HG03342 (cell line): Measurements from ENCODE around the gene SPEM1.

Experiments
- ATAC-seq: cut with Tn5 transposase; IDR thresholded peaks from one replicate; pipeline ENCODE4 v1.9.1; 2021; ENCODE audit warnings: mild to moderate bottlenecking, moderate library complexity; ENCODE audit not compliant: unreplicated experiment

Gene SPEM1

DNA sequence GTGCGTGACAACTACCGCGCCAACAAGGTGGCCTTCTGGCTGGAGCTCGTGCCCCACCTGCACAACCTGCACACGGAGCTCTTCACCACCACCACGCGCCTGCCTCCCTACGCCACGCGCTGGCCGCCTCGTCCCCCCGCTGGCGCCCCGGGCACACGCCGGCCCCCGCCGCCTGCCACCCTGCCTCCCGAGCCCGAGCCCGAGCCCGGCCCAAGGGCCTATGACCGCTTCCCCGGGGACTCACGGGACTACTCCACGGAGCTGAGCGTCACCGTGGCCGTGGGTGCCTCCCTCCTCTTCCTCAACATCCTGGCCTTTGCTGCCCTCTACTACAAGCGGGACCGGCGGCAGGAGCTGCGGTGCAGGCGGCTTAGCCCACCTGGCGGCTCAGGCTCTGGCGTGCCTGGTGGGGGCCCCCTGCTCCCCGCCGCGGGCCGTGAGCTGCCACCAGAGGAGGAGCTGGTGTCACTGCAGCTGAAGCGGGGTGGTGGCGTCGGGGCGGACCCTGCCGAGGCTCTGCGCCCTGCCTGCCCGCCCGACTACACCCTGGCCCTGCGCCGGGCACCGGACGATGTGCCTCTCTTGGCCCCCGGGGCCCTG is 3.0 kb upstream of the SPEM1 start:
- no peak for ATAC-seq

DNA sequence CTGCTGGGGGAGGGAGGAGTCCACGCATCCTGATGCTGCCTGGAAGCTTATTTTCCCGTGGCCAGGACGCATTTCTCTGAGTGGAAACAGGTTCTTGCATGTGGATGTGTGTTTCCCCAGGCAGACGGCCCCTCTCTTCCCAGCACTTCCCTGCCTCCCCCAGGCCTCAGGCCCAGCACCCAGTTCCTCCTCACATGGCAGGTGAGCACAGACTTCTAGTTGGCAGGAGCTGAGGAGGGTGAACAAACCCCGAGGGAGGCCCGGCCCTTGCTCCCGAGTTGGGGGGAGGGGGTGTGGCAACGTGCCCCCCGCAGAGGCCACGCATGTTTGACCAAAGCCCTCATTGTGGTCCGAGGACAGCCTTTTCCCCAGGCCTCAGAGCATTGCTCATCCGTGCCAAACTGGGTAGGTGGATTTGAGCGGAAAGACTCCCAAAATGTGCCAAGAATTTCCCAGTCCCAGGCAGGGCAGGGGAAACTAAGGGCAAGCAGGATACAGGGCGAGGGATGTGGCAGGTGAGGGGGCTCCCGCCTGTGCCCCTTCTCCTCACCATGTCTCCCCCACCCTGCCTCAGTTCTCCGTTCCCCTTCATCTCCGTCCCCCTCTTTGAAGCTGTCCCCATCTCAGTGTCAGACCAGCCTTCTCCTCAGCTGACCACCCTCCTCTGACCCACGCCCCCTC is 1.5 kb upstream of the SPEM1 start:
- no peak for ATAC-seq

DNA sequence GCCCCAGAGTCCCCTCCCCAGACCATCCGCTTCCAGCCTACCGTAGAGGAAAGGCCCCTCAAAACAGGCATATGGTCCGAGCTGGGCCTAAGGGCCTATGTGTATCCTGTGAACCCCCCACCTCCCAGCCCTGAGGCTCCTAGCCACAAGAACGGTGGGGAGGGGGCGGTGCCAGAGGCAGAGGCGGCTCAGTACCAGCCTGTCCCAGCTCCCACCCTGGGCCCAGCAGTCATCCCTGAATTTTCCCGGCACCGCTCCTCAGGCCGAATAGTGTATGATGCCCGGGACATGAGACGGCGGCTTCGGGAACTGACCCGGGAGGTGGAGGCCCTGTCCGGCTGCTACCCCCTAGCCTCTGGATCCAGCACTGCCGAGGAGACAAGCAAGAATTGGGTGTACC is 1.1 kb downstream of the SPEM1 start:
- ATAC-seq: no peak

DNA sequence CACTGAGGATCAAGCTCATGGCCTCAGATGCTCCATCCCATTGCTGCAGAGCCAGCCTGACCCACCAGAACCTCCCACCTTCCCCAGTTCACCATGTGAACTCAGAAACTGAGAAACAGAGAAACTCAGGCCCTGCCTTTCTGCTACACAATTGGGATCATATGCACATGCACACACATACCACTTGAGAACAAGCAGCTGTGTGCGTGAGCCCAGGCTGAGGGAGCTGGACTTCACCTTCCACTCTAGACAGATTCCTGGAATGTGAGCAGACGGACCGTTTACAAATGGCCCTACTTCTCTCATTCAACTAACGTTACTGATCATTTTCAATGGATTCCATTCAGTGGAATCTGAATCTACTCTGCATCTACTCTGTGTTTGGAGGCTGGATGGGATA is 3.6 kb downstream of the SPEM1 start:
- no peak for ATAC-seq

DNA sequence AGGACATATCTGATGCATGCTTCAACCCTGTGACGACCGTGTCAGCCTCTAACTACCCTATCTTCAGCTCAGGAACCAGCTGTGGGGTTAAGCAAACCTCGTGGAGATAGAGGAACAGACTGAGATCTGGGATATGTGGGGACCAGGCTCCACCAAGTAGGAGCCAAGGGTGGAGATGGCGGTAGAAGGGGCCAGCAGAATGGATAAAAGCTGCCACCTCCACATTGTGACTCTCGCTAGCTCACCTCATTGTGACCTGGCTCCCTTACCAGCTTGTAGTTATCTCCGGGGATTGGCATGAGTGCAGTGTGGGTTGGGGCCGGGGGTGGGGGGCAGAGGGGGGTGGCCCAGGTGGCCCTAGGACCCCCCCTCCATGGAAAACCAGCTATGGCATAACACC is 5.2 kb downstream of the SPEM1 start, which contains the start of gene SPEM2:
TSS of gene SPEM2 (plus strand) at position 301 of the 400 bp plus-strand sequence. CDS start at position 374, 73 bp downstream.
- ATAC-seq: no peak

DNA sequence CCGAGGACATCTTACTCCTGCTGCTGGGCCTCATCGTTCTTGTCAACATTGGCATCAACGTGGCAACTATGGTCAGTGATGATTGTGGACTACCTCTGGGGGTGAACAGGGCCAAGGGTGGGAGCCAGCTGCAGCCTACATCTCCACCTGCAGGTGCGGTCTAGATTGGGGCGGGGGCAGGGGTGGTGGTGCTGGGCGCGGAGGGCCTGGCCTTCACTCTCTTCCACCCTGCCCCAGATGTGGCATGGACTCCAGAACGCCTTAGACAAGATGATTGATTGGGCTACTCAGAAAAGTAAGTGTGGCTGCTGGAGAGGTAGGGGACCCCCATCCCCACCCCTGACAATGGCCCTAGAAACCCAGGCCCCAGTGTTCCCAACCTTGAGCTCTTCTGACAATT is 5.6 kb downstream of the SPEM1 start:
- no peak for ATAC-seq

DNA sequence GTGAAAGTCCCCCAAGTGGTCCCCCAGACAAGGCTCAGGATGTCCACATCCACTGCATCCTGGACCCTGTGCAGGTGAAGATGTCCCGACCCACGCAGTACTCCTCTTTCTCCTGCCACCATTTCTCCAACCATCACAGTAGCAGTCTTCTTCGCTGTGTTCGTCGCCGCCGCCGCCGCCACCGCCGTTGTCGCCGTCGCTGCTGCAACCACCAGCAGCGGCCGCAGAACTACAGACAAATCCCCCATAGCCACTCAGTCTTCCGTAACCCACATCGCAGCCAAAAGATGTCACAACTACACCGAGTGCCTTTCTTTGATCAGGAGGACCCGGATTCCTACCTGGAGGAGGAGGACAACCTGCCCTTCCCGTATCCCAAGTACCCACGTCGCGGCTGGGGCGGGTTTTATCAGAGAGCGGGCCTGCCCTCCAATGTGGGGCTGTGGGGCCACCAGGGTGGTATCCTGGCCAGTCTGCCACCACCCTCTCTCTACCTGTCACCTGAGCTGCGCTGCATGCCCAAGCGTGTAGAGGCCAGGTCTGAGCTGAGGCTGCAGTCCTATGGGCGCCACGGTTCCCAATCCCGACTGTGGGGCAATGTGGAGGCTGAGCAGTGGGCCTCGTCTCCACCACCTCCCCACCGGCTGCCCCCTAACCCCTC is 6.2 kb downstream of the SPEM1 start:
- ATAC-seq: no peak

DNA sequence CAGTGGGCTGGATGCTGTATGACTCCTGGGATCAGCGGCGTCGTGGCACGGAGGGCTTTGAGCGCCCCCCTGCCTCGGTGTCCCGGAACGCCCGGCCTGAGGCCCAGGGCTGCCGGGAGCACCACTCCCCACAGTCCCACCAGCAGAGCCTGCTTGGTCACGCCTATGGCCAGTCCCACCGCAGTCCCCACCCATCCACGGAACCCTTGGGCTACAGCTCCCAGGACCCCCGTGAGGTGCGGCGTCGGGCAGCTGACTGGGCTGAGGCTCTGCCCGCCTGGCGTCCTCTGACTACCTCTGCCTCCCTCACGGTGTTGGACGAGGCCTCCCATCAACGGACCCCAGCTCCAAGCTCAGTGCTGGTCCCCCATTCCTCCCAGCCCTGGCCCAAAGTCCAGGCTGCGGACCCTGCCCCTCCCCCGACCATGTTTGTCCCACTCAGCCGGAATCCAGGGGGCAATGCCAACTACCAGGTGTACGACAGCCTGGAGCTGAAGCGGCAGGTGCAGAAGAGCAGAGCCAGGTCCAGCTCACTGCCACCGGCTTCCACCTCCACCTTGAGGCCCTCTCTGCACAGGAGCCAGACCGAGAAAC is 6.9 kb downstream of the SPEM1 start:
- no peak for ATAC-seq

DNA sequence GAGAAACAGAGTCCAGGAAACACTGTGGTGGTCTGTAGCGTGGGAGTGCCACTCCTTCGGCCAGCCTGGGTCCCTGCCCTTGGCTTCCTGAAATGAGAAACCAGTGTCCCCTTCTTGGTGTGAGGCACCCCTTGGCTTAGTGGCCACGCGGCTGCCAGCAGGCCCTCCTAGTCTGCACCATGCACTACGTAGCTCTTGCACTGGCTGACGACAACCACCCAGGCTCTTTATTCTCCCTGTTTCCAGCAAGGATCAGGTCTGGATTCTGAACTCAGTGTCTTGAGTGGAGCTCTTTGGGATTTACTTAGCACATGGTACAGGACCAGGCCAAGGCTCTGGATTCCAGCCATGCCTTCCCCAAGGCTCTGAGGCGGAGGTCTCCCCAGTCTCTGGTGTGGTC is 7.4 kb downstream of the SPEM1 start:
- ATAC-seq: no peak

DNA sequence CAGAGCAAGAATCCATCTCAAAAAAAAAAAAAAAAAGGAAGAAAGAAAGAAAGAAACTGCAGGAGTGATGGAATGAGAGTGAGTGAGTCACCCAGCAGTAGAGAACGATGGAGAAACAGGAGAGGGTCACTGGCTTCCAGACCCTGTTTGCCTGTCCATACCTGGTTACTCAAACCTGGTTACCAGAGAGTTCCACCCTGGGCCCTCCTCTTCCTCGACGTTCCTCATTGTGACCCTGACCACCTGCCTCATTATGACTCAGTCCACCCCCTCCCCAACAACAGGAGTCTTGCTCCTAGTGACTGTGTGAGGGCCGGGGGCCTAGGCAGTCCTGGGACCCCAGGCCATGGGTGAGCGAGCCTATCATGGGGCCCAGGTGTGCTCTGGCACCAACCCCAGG is 8.4 kb downstream of the SPEM1 start, which contains the start of gene SPEM3:
TSS of gene SPEM3 (plus strand) at position 301 of the 400 bp plus-strand sequence. CDS start at position 347, 46 bp downstream.
- ATAC-seq: no peak

DNA sequence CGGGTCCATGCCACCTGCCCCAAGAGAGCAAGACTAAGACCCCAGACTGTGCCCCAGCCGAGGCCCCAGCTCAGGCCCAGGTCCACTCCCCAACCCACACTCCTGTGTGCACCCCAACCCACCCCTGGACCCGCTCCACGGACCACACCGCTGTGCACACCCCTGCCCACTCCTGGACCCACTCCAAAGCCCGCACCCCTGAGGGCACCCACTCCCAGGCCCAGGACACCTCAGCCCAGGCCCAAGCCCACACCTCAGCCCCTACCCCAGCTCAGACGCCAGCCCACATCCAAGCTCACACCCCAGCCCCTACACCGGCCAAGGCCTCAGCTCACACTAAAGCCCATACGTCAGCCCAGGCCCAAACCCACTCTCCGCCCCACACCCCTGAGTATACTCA is 9.6 kb downstream of the SPEM1 start:
- ATAC-seq: no peak

DNA sequence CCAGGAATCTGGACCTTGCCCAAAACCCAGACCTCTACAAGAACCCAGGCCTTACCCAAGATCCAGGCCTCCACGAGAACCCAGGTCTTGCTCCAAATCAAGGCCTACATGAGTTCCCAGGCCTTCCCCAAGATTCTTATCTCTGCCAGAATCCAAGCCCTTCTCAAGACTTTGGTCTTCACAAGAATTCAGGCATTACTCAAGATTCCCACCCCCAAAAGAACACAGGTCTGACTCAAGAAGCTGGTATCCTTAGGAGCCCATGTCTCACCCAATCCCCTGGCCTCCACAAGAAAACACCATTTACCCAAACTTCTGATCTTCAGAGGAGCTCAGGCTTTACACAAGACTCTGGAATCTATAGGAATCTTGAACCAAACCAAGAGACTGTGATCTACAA is 11.1 kb downstream of the SPEM1 start:
- no peak for ATAC-seq

DNA sequence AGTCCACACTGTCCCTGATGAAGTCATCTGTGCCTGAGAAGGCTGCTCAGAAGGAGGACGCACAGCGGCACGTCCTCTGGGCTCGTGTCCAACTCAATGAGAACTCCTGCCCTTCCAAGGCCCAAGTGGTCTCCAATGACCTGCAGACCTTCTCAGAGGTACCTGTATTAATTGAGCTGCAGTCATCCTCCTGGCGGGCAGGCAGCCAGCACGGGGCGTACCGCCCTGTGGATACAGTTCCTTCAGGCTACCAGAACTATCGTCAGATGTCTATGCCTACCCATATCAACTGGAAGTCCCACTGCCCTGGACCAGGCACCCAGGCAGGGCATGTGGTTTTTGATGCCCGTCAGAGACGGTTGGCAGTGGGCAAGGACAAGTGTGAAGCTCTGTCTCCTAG is 12.2 kb downstream of the SPEM1 start:
- no peak for ATAC-seq

DNA sequence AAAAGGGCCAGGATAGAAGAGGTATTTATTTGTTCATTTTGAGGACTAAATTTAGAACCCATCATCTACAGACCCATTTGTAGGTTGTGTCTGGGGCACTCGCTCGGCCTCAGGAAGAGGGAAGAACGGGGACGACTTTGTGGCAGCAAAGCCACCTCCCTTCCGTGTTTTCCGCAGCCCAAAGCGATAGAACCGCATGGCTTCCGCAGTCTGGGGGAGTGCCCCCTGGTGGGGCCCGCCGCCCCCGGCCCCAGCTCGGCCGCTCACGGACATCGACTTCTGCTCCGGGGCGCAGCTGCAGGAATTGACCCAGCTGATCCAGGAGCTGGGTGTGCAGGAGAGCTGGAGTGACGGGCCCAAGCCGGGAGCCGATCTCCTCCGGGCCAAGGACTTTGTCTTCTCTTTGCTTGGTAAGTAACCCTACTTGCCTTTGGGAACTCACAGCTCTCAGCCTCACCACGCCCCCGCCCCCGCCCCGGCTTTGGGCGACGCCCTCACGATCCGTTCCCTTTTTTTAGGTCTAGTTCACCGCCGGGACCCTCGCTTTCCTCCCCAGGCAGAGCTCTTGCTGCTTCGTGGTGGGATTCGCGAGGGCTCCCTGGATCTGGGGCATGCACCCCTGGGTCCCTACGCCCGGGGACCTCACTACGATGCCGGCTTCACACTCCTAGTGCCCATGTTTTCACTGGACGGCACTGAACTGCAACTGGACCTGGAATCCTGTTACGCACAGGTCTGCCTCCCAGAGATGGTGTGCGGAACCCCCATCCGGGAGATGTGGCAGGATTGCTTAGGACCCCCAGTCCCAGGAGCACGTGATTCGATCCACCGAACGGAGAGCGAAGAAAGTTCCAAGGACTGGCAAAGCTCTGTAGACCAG is 15.8 kb downstream of the SPEM1 start:
- no peak for ATAC-seq

DNA sequence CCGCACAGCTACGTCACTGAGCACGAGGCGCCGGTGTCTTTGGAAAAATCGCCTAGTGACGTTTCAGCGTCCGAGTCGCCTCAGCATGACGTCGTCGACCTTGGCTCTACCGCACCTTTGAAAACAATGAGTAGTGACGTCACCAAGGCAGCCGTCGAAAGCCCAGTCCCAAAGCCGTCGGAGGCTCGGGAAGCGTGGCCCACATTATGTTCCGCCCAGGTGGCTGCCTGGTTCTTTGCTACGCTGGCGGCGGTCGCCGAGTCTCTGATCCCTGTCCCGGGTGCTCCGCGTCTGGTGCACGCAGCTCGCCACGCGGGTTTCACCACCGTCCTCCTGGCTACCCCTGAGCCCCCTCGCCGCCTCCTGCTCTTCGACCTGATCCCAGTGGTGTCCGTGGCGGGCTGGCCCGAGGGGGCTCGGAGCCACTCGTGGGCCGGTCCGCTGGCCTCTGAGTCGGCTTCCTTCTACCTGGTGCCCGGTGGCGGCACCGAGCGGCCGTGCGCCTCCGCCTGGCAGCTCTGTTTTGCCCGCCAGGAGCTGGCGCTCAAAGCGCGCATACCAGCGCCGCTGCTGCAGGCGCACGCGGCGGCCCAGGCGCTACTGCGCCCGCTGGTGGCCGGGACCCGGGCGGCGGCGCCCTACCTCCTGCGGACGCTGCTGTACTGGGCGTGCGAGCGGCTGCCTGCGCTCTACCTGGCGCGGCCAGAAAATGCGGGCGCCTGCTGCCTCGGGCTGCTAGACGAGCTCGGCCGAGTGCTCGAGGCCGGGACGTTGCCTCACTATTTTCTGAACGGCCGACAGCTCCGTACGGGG is 16.6 kb downstream of the SPEM1 start:
- no peak for ATAC-seq

DNA sequence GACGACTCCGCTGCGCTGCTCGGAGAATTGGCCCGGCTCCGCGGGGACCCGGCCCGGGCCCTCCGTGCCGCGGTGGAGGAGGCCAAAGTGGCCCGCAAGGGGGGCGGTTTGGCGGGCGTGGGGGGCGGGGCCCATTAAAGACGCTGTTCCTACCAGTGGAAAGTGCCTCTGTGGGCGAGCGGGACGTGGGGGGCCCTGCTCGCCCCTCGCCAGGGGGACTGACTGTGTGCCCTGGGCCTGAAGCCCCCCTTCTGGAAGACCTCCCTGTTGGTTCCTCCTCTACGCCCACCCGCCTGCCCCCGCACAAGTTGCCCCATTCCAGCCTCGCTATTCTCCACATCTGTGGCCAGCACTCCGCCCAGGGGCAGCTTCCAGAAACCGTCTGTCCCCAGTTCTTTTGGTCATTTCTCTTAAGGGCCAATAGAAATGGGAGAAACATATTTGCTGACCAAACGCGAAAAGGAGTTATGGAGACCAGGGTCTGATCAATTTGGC is 17.3 kb downstream of the SPEM1 start:
- ATAC-seq: no peak

DNA sequence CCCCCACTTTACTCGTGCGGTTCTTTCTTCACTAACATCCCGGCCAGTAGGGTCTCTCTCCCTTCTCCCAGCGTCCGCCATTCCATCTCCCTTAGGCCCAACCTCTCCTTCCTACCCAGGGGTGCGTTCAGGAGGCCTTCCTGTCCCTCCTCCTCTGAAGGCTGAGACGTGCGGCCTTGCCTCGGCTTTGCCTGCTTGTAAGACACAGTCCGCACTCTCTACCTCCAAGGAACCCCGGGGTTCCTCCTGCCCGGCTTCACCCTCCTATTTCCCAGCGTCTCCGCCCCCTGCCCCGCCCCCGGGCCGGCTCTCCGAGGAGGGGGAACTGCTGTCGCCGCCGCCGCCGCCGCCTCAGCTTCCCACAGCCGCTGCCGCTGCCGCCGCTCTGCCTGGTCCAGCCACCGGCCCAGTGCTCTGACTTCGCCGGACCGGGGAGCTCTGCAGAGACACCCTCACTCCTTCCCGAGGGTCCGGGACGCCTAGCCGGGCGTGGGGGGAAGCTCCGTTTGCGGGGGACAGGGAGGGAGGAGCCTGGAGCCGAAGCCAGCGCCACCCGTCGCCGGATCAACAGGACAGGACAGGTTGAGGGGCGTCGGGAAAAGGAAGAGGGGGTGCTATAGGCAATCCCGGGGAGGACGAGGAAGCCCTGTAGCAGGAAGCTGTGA is 18.0 kb downstream of the SPEM1 start:
- ATAC-seq: no peak

DNA sequence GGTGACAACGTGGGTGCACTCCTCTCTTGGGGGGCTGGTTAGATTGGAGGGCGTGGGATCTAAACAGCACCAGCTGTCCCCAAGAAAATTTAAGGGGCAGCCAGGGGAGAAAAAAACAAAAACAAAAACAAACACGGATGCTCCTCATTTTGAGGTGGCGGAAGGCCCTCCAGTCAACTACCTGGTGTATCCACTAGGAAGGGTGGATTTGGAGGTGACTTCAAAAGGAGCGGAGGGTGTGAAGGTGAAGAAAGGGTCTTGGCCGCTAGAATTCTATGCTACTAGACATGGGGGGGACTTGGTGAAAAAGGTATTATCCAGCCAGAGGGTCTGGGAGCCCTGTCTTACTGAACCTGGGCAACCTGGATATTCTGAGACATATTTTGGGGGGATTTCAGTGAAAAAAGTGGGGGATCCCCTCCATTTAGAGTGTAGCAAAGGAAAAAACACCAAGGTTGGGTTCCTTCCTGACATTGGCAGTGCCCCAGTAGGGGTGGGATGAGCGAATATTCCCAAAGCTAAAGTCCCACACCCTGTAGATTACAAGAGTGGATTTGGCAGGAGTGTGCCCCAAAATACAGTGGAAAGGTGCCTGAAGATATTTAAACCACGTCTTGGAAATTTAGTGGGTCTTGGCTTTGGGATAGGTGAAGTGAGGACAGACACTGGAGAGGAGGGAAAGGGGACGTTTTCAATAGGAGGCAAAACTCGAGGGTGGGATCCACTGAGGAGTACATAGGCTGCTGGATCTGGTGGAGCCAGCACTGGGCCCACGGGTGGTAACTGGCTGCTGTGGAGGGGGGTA is 18.7 kb downstream of the SPEM1 start:
- no peak for ATAC-seq
